ENCODE results near the gene HS3ST6. TPM values are rescaled to one million over a fixed set of nuclear protein-coding genes. Genes with fewer than 3 reads are reported as not detected.
A peak's percentile ranks its signal among the peaks of the same experiment; 100 is the strongest.

Gene HS3ST6
- total and polyA plus RNA-seq, 12 donors: 0.07 to 0.11 TPM; not detected in 10

DNA sequence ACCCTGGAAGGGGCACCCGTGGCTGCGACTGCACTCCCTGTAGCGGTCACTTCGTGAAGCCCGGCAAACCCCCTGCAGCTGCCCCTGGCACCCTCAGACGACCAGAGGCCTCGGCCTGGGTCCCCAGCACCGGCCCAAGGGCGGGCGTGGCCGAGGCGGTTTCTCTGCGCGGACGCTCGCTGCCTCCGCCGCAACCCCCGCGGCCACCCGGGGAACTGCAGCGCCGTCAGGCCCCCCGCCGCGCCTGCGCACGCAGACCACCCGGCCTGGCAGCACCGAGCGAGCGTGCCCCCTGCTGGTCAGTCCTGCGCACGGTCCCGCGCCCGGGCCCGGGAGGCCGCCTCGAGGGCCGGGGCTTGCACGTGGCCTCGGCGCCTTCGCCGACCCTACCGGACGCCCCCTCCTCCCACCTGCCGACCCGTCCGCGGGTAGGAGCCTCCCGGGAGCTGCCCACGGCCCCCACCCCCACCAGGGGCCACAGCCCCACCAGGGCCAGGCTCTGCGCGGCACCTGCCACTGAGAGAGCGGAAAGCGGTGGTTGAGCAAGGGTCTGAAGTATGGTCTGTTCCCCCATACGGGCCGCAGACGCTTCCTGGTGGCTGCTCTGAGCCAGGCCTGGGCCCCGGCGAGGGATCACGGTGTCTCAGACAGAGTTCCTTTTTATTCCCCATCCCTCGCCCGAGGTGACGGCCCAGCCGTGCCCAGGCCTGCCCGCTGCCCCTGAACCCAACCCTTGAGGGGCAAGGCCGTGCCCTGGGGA lies 11.5 kb upstream of the HS3ST6 start:
- 12 to 37% (median 20%) methylated on average over 7 to 70 of the region's 70 CpGs for WGBS, 4 donors
- Histone ChIP-seq H3K4me3 (peak overlapping the region in 2 of 4 donors; percentile 46 to 59), H3K4me1 (replicated peaks in 1 of 2) (peaks cover 6 to 8% of the 10 kb centered on the region in 2 donors), H3K27ac (peak overlapping the region in 2 of 5 donors; percentile 45 to 55), H3K36me3 (replicated peaks in 1 of 2) (no peaks in the 10 kb centered on the region), H3K27me3 (no peaks in the 10 kb centered on the region), H3K9me3 (replicated peaks in 1 of 3) (no peaks in the 10 kb centered on the region)
- TF ChIP-seq, protein P1, sequence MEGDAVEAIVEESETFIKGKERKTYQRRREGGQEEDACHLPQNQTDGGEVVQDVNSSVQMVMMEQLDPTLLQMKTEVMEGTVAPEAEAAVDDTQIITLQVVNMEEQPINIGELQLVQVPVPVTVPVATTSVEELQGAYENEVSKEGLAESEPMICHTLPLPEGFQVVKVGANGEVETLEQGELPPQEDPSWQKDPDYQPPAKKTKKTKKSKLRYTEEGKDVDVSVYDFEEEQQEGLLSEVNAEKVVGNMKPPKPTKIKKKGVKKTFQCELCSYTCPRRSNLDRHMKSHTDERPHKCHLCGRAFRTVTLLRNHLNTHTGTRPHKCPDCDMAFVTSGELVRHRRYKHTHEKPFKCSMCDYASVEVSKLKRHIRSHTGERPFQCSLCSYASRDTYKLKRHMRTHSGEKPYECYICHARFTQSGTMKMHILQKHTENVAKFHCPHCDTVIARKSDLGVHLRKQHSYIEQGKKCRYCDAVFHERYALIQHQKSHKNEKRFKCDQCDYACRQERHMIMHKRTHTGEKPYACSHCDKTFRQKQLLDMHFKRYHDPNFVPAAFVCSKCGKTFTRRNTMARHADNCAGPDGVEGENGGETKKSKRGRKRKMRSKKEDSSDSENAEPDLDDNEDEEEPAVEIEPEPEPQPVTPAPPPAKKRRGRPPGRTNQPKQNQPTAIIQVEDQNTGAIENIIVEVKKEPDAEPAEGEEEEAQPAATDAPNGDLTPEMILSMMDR (IDR thresholded peaks at IDR 0.05): peak; percentile 53 to 100 (median 84)
- no peak for TF ChIP-seq POLR2A (IDR thresholded peaks at IDR 0.05)
- intact Hi-C loops (cut with DNase I): loop anchor here in 1 of 2 donors (5.0 kb wide), 1 partner anchor 67 kb away; no protein-coding TSS in a partner anchor
- peak; percentile 83 to 92 (median 91) for DNase-seq

DNA sequence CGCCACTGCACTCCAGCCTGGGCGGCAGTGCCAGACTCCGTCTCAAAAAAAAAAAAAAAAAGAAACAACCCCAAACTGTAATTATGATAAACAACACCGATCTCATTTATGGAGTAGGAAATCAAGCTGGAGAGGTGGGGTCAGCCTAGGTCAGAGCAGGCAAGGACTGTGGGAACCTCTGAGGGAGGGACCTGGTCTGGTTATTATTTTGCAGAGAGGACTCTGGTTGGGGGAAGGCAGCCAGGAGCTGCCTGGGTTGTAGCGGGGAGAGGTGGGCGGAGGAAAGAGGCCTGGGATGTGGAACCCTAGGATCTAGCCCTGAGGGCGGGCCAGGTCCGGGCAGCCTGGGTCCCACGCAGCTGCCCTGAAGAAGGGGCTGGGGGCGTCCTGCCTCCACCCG lies 10.9 kb upstream of the HS3ST6 start:
- DNase-seq: peak in 2 of 7 donors; percentile 23 to 46
- H3K4me3 ChIP-seq: peak overlapping the region in 2 of 4 donors; percentile 46 to 59
- WGBS, 4 donors: 13 to 26% (median 15%) methylated on average over 8 to 11 of the region's 11 CpGs
- TF ChIP-seq, protein P1 (IDR thresholded peaks at IDR 0.05): no peak
- no peak for TF ChIP-seq POLR2A (IDR thresholded peaks at IDR 0.05)
- intact Hi-C loops (cut with DNase I): no loop called here
- peaks cover 6 to 8% of the 10 kb centered on the region in 2 donors for H3K4me1 ChIP-seq (replicated peaks in 1 of 2)
- no peaks in the 10 kb centered on the region for H3K36me3 ChIP-seq (replicated peaks in 1 of 2)
- H3K27me3 ChIP-seq: no peaks in the 10 kb centered on the region
- peak overlapping the region in 2 of 5 donors; percentile 45 to 55 for H3K27ac ChIP-seq
- H3K9me3 ChIP-seq (replicated peaks in 1 of 3): no peaks in the 10 kb centered on the region

DNA sequence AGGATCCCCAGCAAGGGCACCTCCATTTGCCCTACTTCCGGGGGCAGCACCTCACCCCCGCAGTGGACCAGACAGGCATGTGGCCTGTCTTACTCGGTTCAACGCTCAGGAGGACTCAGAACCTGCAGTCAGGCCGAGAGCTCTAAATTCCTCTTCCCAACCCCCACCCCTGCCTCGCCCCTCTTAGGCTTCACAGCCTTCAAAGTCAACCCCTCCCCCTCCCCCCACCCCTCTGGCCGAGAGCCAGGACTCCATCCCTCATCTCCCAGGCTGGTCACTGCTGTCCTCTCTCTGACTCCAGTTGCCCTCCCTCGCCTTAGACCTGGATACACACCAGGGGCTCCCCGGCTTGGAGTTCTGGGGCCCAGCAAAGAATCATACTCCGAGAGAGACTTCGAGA lies 8.1 kb upstream of the HS3ST6 start:
- Histone ChIP-seq H3K27me3 (peaks cover 20% of the 10 kb centered on the region), H3K36me3 (replicated peaks in 1 of 2) (no peaks in the 10 kb centered on the region), H3K4me1 (replicated peaks in 1 of 2) (peaks cover 6 to 15% of the 10 kb centered on the region in 2 donors), H3K4me3 (no peak overlapping the region), H3K27ac (no peak overlapping the region), H3K9me3 (replicated peaks in 1 of 3) (no peaks in the 10 kb centered on the region)
- no peak for DNase-seq
- intact Hi-C loops (cut with DNase I): no loop called here
- TF ChIP-seq, protein P1 (IDR thresholded peaks at IDR 0.05): no peak
- no peak for TF ChIP-seq POLR2A (IDR thresholded peaks at IDR 0.05)
- 57 to 76% (median 62%) methylated on average over 8 to 11 of the region's 11 CpGs for WGBS, 4 donors

DNA sequence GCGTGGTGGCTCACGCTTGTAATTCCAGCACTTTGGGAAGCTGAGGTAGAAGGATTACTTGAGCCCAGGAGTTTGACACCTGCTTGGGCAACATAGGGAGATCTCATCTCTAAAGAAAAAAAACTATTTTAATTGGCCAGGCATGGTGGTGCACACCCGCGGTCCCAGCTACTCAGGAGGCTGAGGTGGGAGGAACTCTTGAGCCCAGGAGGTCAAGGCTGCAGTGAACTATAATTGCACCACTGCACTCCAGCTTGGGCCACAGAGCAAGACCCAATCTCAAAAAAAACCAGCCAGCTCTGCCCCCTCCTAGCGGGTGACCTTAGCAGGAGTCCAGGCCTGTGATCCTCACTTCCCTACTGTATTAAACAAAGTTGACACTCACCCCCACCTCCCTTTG lies 5.9 kb upstream of the HS3ST6 start:
- intact Hi-C loops (cut with DNase I): no loop called here
- Histone ChIP-seq H3K27ac (no peak overlapping the region), H3K27me3 (peaks cover 37% of the 10 kb centered on the region), H3K4me3 (no peak overlapping the region), H3K9me3 (replicated peaks in 1 of 3) (no peaks in the 10 kb centered on the region), H3K4me1 (replicated peaks in 1 of 2) (peaks cover 3 to 9% of the 10 kb centered on the region in 2 donors), H3K36me3 (replicated peaks in 1 of 2) (no peaks in the 10 kb centered on the region)
- 54 to 63% (median 61%) methylated on average over 4 to 5 of the region's 5 CpGs for WGBS, 4 donors
- DNase-seq: no peak
- TF ChIP-seq POLR2A (IDR thresholded peaks at IDR 0.05): no peak
- TF ChIP-seq, protein P1 (IDR thresholded peaks at IDR 0.05): no peak
